ENCODE measurements around the gene URI1. TPM values are rescaled to one million over a fixed set of nuclear protein-coding genes. Genes with fewer than 3 reads are reported as not detected.

The URI1 gene
- total RNA-seq, 1 donor from 2014 or later = 43.7 TPM

- no peak for DNase-seq
- peaks cover 10% of the 10 kb centered on the region for H3K9me3 Mint-ChIP-seq (ENCODE audit: unreplicated experiment)
- H3K4me1 Mint-ChIP-seq (ENCODE audit: low read depth, unreplicated experiment) = no peaks in the 10 kb centered on the region
These were observed 122.3 kb downstream of the URI1 start for GRCh38 chr19:30064348-30064699.

DNA sequence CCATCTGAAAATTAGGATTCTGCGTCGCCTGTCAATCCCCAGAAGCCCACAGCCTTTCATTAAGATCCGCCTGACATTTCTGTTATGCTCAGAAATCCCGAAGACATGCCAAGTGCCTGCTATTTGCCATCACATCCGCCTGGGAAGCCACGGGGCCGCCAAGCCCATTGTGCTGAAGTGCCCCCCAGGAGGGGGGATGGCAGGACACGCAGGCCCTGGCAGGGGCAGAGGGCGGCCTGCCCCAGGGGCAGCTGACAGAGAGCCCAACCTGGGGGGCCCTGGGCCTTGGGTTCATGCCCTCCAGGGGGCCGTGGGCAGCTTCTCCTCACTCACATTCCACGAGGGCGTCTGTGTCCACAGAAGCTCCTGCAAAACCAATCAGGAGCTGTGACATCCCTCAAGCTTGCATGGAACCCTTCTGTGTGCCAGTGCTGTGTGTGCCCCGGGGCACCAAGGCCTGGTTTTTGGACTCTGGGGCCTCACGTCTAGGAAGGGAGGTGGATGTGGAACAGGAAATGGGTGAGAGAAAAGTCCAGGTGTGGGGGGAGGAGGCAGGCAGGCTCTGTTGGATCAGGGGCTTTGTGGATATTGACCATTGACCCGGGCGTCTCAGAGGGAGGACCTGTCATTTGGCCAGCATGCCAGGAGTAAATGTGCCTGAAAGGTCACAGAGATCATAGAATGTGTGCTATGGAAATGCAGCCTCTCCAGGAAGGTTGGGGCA, 122.9 kb downstream of the URI1 start:
- peaks cover 7% of the 10 kb centered on the region for H3K27me3 Mint-ChIP-seq (ENCODE audit: unreplicated experiment)
- DNase-seq = no peak
- no peaks in the 10 kb centered on the region for H3K36me3 Mint-ChIP-seq (ENCODE audit: unreplicated experiment)
- no peaks in the 10 kb centered on the region for H3K4me1 Mint-ChIP-seq (ENCODE audit: low read depth, unreplicated experiment)
- no peak overlapping the region for H3K4me3 Mint-ChIP-seq (ENCODE audit: unreplicated experiment)
- TF ChIP-seq CTCF (IDR thresholded peaks at IDR 0.05; ENCODE audit: partially characterized antibody, unreplicated experiment) = no peak
- H3K27ac Mint-ChIP-seq (ENCODE audit: unreplicated experiment) = no peak overlapping the region
- peaks cover 10% of the 10 kb centered on the region for H3K9me3 Mint-ChIP-seq (ENCODE audit: unreplicated experiment)

More at GRCh38 chr19:30064348-30064699, 122.3 kb downstream of the URI1 start:
- peaks cover 7% of the 10 kb centered on the region for H3K27me3 Mint-ChIP-seq (ENCODE audit: unreplicated experiment)
- H3K27ac Mint-ChIP-seq (ENCODE audit: unreplicated experiment) = no peak overlapping the region
- no peaks in the 10 kb centered on the region for H3K36me3 Mint-ChIP-seq (ENCODE audit: unreplicated experiment)
- H3K4me3 Mint-ChIP-seq (ENCODE audit: unreplicated experiment) = no peak overlapping the region
- TF ChIP-seq CTCF (IDR thresholded peaks at IDR 0.05; ENCODE audit: partially characterized antibody, unreplicated experiment) = no peak

DNA sequence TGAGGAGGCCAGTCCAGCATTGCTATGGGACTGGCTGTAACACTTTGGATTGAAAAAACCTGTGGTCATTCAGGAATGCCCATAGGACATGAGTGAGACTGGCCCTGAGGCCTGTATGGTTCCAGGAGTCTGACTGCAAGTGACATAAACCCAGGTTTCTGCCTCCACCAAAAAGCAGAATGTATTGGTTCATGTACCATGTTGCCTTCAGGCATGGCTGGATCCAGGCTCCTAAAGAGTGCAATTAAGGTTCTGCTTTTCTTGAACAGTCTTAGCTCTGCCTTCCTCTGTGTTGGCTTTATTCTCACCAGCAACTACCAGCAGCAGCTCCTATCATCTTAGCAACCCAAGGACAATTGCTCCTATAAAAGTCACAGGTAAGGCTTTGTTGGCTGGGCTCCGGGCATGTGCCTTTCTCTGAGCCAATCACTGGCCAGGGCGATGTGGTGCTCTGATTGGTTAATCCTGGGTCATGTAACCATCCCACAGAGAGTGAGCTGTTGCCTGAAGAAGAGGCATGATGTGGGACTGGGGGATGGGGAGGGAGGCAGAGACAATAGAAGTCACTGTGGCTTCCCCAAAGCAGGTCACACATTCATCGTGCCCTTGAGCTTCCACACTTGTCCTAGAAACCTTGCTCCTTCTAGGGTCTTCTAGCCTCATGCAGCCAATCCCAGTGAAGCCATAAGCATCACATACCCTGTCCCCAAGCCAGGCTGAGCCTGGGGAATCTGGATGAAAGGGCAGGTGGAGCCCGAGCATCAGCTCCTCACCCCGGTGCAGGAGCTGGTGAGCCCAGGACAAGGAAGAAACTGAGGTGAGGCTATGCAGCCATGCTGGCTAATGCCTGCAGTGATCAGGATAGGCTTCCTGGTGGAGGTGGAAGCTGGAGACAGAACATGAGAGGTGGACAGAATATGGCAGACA, 123.9 kb downstream of the URI1 start:
- Mint-ChIP-seq H3K27me3 (ENCODE audit: unreplicated experiment) (peaks cover 7% of the 10 kb centered on the region), H3K4me3 (ENCODE audit: unreplicated experiment) (no peak overlapping the region), H3K36me3 (ENCODE audit: unreplicated experiment) (no peaks in the 10 kb centered on the region), H3K4me1 (ENCODE audit: low read depth, unreplicated experiment) (no peaks in the 10 kb centered on the region), H3K27ac (ENCODE audit: unreplicated experiment) (no peak overlapping the region), H3K9me3 (ENCODE audit: unreplicated experiment) (peaks cover 10% of the 10 kb centered on the region)
- no peak for TF ChIP-seq CTCF (IDR thresholded peaks at IDR 0.05; ENCODE audit: partially characterized antibody, unreplicated experiment)
- DNase-seq = no peak

Other genes starting within 250 kb of the URI1 start
- 66.7 TPM for gene C19orf12, start 227.0 kb upstream of the URI1 start, total RNA-seq (ENCODE audit: unreplicated experiment)
- 6.4 TPM for gene CCNE1, start 130.2 kb upstream of the URI1 start, total RNA-seq (ENCODE audit: unreplicated experiment)